ENCODE data around the gene GALP.
"Not testable (repeated sequence)": the region's sequence is repeated elsewhere in the genome, so short reads cannot be mapped to it uniquely, and the experiment has no call there.

Gene GALP

GRCh38 chr19:56193981-56194640 is 18.3 kb downstream of the GALP start:
- DNase-seq, result no peak

- not testable (repeated sequence) for DNase-seq
Measured at GRCh38 chr19:56197646-56198045, 21.8 kb downstream of the GALP start, which contains the start of gene ZSCAN5B. ZSCAN5B (minus strand) TSS chr19:56197783; CDS start chr19:56193052, 4,731 bp downstream.

GRCh38 chr19:56199687-56200086 is 23.9 kb downstream of the GALP start:
- DNase-seq, result no peak

- no peak for DNase-seq
Measured at GRCh38 chr19:56201973-56202372, 26.2 kb downstream of the GALP start, which contains the start of gene ZSCAN5C. ZSCAN5C (plus strand) TSS chr19:56202273; CDS start chr19:56205914, 3,641 bp downstream.

GRCh38 chr19:56207581-56207980 is 31.8 kb downstream of the GALP start:
- DNase-seq, result not testable (repeated sequence)

GRCh38 chr19:56209091-56209490 is 33.3 kb downstream of the GALP start:
- DNase-seq, result no peak

GRCh38 chr19:56210036-56210435 is 34.2 kb downstream of the GALP start:
- not testable (repeated sequence) for DNase-seq

GRCh38 chr19:56211718-56212117 is 35.9 kb downstream of the GALP start:
- no peak for DNase-seq

- DNase-seq, result peak; percentile 11
Measured at GRCh38 chr19:56217039-56217949, 41.5 kb downstream of the GALP start.

GRCh38 chr19:56218961-56219360 is 43.2 kb downstream of the GALP start:
- no peak for DNase-seq

GRCh38 chr19:56221442-56221841 is 45.6 kb downstream of the GALP start:
- DNase-seq, result not testable (repeated sequence)

- no peak for DNase-seq
Measured at GRCh38 chr19:56221851-56222250, 46.0 kb downstream of the GALP start.

GRCh38 chr19:56222901-56223300 is 47.1 kb downstream of the GALP start:
- DNase-seq, result no peak

GRCh38 chr19:56223481-56223880 is 47.7 kb downstream of the GALP start:
- DNase-seq, result no peak

Measured in fibroblast of upper back skin (primary cell).